Stimulated activated CD4-positive, alpha-beta T cell treated with anti-CD3 and anti-CD28 coated beads, Interleukin-15, amount 100 ng/mL, for 24 hours (primary cell): Measurements from ENCODE around the gene P3H2.

Experiments
- DNase-seq: peaks from one replicate; pipeline ENCODE4 v3.0.0-alpha.2; 2020

Gene P3H2

GRCh38 chr3:190122198-190122771 lies 1.6 kb upstream of the P3H2 start:
- no peak for DNase-seq

GRCh38 chr3:190121383-190121782 lies 686 bp upstream of the P3H2 start:
- no peak for DNase-seq

GRCh38 chr3:190121061-190121377 lies 322 bp upstream of the P3H2 start:
- no peak for DNase-seq

GRCh38 chr3:190119461-190120268 lies 1.0 kb downstream of the P3H2 start:
- DNase-seq, result no peak

- no peak for DNase-seq
These were observed 2.3 kb downstream of the P3H2 start for GRCh38 chr3:190118438-190118837.

GRCh38 chr3:190117981-190118380 lies 2.7 kb downstream of the P3H2 start:
- no peak for DNase-seq

- no peak for DNase-seq
These were observed 4.1 kb downstream of the P3H2 start for GRCh38 chr3:190116551-190117067.

GRCh38 chr3:190110826-190111225 lies 9.9 kb downstream of the P3H2 start:
- DNase-seq, result no peak

- DNase-seq, result no peak
These were observed 11.3 kb downstream of the P3H2 start for GRCh38 chr3:190109441-190109840.

GRCh38 chr3:190108804-190109203 lies 11.9 kb downstream of the P3H2 start:
- no peak for DNase-seq

- no peak for DNase-seq
These were observed 14.8 kb downstream of the P3H2 start for GRCh38 chr3:190105876-190106275.

GRCh38 chr3:190101320-190102011 lies 19.2 kb downstream of the P3H2 start:
- no peak for DNase-seq

GRCh38 chr3:190099099-190099498 lies 21.6 kb downstream of the P3H2 start:
- DNase-seq, result no peak

GRCh38 chr3:190097617-190098016 lies 23.1 kb downstream of the P3H2 start:
- DNase-seq, result no peak

- no peak for DNase-seq
These were observed 23.7 kb downstream of the P3H2 start for GRCh38 chr3:190097025-190097424.

GRCh38 chr3:190096345-190096744 lies 24.4 kb downstream of the P3H2 start:
- DNase-seq, result no peak

GRCh38 chr3:190094160-190094718 lies 26.5 kb downstream of the P3H2 start:
- no peak for DNase-seq

- DNase-seq, result no peak
These were observed 28.4 kb downstream of the P3H2 start for GRCh38 chr3:190092250-190092649.

GRCh38 chr3:190089711-190090110 lies 31.0 kb downstream of the P3H2 start:
- no peak for DNase-seq

- DNase-seq, result no peak
These were observed 31.8 kb downstream of the P3H2 start for GRCh38 chr3:190088890-190089289.

GRCh38 chr3:190086191-190086590 lies 34.5 kb downstream of the P3H2 start:
- DNase-seq, result no peak

- no peak for DNase-seq
These were observed 35.7 kb downstream of the P3H2 start for GRCh38 chr3:190084983-190085382.

GRCh38 chr3:190083635-190084034 lies 37.1 kb downstream of the P3H2 start:
- DNase-seq, result no peak

GRCh38 chr3:190081389-190081788 lies 39.3 kb downstream of the P3H2 start:
- DNase-seq, result no peak
